Measurements from ENCODE around the gene PNPLA5. TPM values are rescaled to one million over a fixed set of nuclear protein-coding genes. Genes with fewer than 3 reads are reported as not detected.

The PNPLA5 gene
- polyA plus RNA-seq, 3 donors = not detected

- Mint-ChIP-seq H3K9me3 (peaks cover 0 to 2% (median 0%) of the 10 kb centered on the region in 7 donors), H3K4me1 (no peaks in the 10 kb centered on the region), H3K36me3 (no peaks in the 10 kb centered on the region), H3K27me3 (ENCODE audit: low read depth in 3 of 3) (peaks cover 4 to 21% (median 8%) of the 10 kb centered on the region in 3 donors), H3K27ac (no peak overlapping the region), H3K4me3 (no peak overlapping the region)
- H3K9me3 ChIP-seq (replicated peaks in 1 of 2; ENCODE audit: control insufficient read depth in 1 of 2, insufficient read depth in 1 of 2, low read length in 2 of 2) = no peaks in the 10 kb centered on the region
- TF ChIP-seq CTCF (IDR thresholded peaks at IDR 0.05) = no peak
- H3K4me3 ChIP-seq (replicated peaks in 1 of 3; ENCODE audit: low read depth in 2 of 3, low read length in 3 of 3) = no peak overlapping the region
- no peaks in the 10 kb centered on the region for H3K4me1 ChIP-seq (ENCODE audit: control insufficient read depth in 1 of 2, insufficient read depth in 2 of 2, low read length in 2 of 2)
- H3K9ac ChIP-seq (ENCODE audit: insufficient read depth, low read length, poor library complexity, severe bottlenecking) = no peak overlapping the region
- no peaks in the 10 kb centered on the region for H4K20me1 ChIP-seq (ENCODE audit: insufficient read depth, low read length)
- DNase-seq = no peak
- no peaks in the 10 kb centered on the region for H3K79me2 ChIP-seq (ENCODE audit: insufficient read depth, low read length)
- H3K27me3 ChIP-seq (ENCODE audit: control insufficient read depth in 2 of 2, insufficient read depth in 2 of 2, low read length in 2 of 2) = no peaks in the 10 kb centered on the region
- H3K27ac ChIP-seq (ENCODE audit: low read depth in 1 of 2, low read length in 2 of 2) = no peak overlapping the region
- H3K36me3 ChIP-seq (replicated peaks in 1 of 2; ENCODE audit: control insufficient read depth in 1 of 2, insufficient read depth in 2 of 2, low read length in 2 of 2) = no peaks in the 10 kb centered on the region
- WGBS (ENCODE audit: insufficient coverage) = 95% methylated on average over 7 of the region's 13 CpGs
- intact Hi-C loops (cut with micrococcal nuclease) = no loop called here
- no peak overlapping the region for H2AFZ ChIP-seq (ENCODE audit: insufficient read depth, low read depth, low read length, poor library complexity, severe bottlenecking)
- H3K4me2 ChIP-seq (replicated peaks; ENCODE audit: extremely low read depth, low read length, poor library complexity, severe bottlenecking) = no peak overlapping the region
Measured at GRCh38 chr22:43835736-43836135, 56.1 kb downstream of the PNPLA5 start.

GRCh38 chr22:43835166-43835565 is 56.6 kb downstream of the PNPLA5 start:
- Mint-ChIP-seq H3K4me3 (no peak overlapping the region), H3K9me3 (peaks cover 0 to 2% (median 0%) of the 10 kb centered on the region in 7 donors), H3K27ac (no peak overlapping the region), H3K4me1 (no peaks in the 10 kb centered on the region), H3K27me3 (ENCODE audit: low read depth in 3 of 3) (peaks cover 4 to 21% (median 8%) of the 10 kb centered on the region in 3 donors), H3K36me3 (no peaks in the 10 kb centered on the region)
- Histone ChIP-seq H3K4me1 (ENCODE audit: control insufficient read depth in 1 of 2, insufficient read depth in 2 of 2, low read length in 2 of 2) (no peaks in the 10 kb centered on the region), H3K36me3 (replicated peaks in 1 of 2; ENCODE audit: control insufficient read depth in 1 of 2, insufficient read depth in 2 of 2, low read length in 2 of 2) (no peaks in the 10 kb centered on the region), H3K4me2 (replicated peaks; ENCODE audit: extremely low read depth, low read length, poor library complexity, severe bottlenecking) (no peak overlapping the region), H3K79me2 (ENCODE audit: insufficient read depth, low read length) (no peaks in the 10 kb centered on the region), H3K27me3 (ENCODE audit: control insufficient read depth in 2 of 2, insufficient read depth in 2 of 2, low read length in 2 of 2) (no peaks in the 10 kb centered on the region), H3K9me3 (replicated peaks in 1 of 2; ENCODE audit: control insufficient read depth in 1 of 2, insufficient read depth in 1 of 2, low read length in 2 of 2) (no peaks in the 10 kb centered on the region), H4K20me1 (ENCODE audit: insufficient read depth, low read length) (no peaks in the 10 kb centered on the region), H2AFZ (ENCODE audit: insufficient read depth, low read depth, low read length, poor library complexity, severe bottlenecking) (no peak overlapping the region), H3K9ac (ENCODE audit: insufficient read depth, low read length, poor library complexity, severe bottlenecking) (no peak overlapping the region), H3K4me3 (replicated peaks in 1 of 3; ENCODE audit: low read depth in 2 of 3, low read length in 3 of 3) (no peak overlapping the region), H3K27ac (ENCODE audit: low read depth in 1 of 2, low read length in 2 of 2) (no peak overlapping the region)
- no peak for DNase-seq
- WGBS (ENCODE audit: insufficient coverage) = 56% methylated on average over 11 of the region's 12 CpGs
- TF ChIP-seq CTCF (IDR thresholded peaks at IDR 0.05) = no peak
- intact Hi-C loops (cut with micrococcal nuclease) = no loop called here

Measured in CD14-positive monocyte (primary cell).